Endothelial cell of umbilical vein (primary cell): Measurements from ENCODE around the gene PLEKHA3.

Experiments used
- EZH2 ChIP-seq: IDR thresholded peaks from 2 replicates; pipeline ENCODE4 v1.6.1; 2012; ENCODE audit warnings: borderline replicate concordance, low read depth, mild to moderate bottlenecking, moderate library complexity, low read length, inconsistent platforms; ENCODE audit not compliant: severe bottlenecking
- FOS ChIP-seq: IDR thresholded peaks from 2 replicates; pipeline ENCODE4 v1.6.1; 2011; ENCODE audit warnings: mild to moderate bottlenecking, low read length, moderate library complexity, borderline replicate concordance; ENCODE audit not compliant: insufficient read depth
- JUN ChIP-seq: IDR thresholded peaks from 2 replicates; pipeline ENCODE4 v1.6.1; 2011; ENCODE audit warnings: borderline replicate concordance, low read depth; ENCODE audit not compliant: insufficient read length, insufficient read depth
- MYC ChIP-seq: IDR thresholded peaks from one replicate; pipeline ENCODE4 v1.6.1; 2011; ENCODE audit warnings: mild to moderate bottlenecking, low read depth, low read length
- POLR2A ChIP-seq: IDR thresholded peaks from 2 replicates; pipeline ENCODE4 v1.6.1; 2012; ENCODE audit warnings: low read depth, mild to moderate bottlenecking, control low read depth, low read length
- POLR2AphosphoS5 ChIP-seq: IDR thresholded peaks from 2 replicates; pipeline ENCODE4 v1.6.1; 2012; ENCODE audit warnings: low read depth, mild to moderate bottlenecking, control low read depth, low read length, moderate library complexity; ENCODE audit not compliant: insufficient read depth
- TF ChIP-seq, protein P1 (sequence below), 2 donors: IDR thresholded peaks; 1 replicate in 1 of 2; 2 replicates in 1 of 2; pipeline ENCODE4 v1.5.1; 2011; ENCODE audit warnings: low read length in 2 of 2, mild to moderate bottlenecking in 2 of 2, moderate library complexity in 2 of 2, control low read depth in 1 of 2, inconsistent platforms in 1 of 2, low read depth in 1 of 2; ENCODE audit not compliant: insufficient read depth in 1 of 2; ENCODE audit errors: extremely low read depth in 1 of 2
- TF ChIP-seq, protein P2 (sequence below): IDR thresholded peaks from 2 replicates; pipeline ENCODE4 v1.6.1; 2011; ENCODE audit not compliant: insufficient read depth, insufficient read length

DNA sequence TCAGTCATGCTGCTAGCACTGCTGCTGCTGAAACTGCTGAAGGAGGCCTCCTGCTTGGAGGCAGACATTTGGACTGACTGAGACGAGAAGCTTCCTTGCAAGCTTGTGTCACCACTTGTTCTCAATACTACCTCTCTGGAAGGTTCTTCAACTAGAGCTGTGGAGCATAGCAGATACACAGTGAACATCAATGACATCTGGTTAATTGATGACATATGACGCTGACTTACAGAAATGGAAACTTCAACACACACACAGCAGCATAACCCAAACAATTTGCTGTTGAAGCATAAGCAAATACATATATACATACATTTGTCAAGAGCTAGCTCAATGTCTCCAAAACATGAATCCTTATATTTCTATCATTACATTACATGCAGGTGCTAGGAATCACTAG, 47.3 kb downstream of the PLEKHA3 start:
- TF ChIP-seq, protein P1, sequence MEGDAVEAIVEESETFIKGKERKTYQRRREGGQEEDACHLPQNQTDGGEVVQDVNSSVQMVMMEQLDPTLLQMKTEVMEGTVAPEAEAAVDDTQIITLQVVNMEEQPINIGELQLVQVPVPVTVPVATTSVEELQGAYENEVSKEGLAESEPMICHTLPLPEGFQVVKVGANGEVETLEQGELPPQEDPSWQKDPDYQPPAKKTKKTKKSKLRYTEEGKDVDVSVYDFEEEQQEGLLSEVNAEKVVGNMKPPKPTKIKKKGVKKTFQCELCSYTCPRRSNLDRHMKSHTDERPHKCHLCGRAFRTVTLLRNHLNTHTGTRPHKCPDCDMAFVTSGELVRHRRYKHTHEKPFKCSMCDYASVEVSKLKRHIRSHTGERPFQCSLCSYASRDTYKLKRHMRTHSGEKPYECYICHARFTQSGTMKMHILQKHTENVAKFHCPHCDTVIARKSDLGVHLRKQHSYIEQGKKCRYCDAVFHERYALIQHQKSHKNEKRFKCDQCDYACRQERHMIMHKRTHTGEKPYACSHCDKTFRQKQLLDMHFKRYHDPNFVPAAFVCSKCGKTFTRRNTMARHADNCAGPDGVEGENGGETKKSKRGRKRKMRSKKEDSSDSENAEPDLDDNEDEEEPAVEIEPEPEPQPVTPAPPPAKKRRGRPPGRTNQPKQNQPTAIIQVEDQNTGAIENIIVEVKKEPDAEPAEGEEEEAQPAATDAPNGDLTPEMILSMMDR (IDR thresholded peaks at IDR 0.05; ENCODE audit: extremely low read depth in 1 of 2, insufficient read depth in 1 of 2, low read depth in 1 of 2, low read length in 2 of 2), result no peak
- TF ChIP-seq EZH2 (no peak), POLR2AphosphoS5 (no peak), POLR2A (no peak), MYC (no peak), FOS (no peak), JUN (no peak)
- TF ChIP-seq, protein P2, sequence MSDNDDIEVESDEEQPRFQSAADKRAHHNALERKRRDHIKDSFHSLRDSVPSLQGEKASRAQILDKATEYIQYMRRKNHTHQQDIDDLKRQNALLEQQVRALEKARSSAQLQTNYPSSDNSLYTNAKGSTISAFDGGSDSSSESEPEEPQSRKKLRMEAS, result no peak
